GM23248 (cell line): ENCODE results near the gene UBASH3B. TPM values are rescaled to one million over a fixed set of nuclear protein-coding genes. Genes with fewer than 3 reads are reported as not detected.

Experiments
- DNase-seq: peaks from one replicate; pipeline ENCODE4 v3.0.0-alpha.2; 2015
- H2AFZ ChIP-seq: fragments of 200-600 bp; sonication (generic); 2 replicates; pipeline ENCODE4 v1.6.1; 2016; ENCODE audit warnings: antibody characterized with exemption
- H3F3A ChIP-seq: fragments of 200-600 bp; sonication (generic); 2 replicates; pipeline ENCODE4 v1.6.1; 2016; ENCODE audit warnings: mild to moderate bottlenecking, antibody characterized with exemption, mixed run types; ENCODE audit not compliant: insufficient read depth
- H3K27ac ChIP-seq: fragments of 200-600 bp; sonication (generic); 2 replicates; pipeline ENCODE4 v1.5.1; 2016; ENCODE audit warnings: mild to moderate bottlenecking
- H3K27me3 ChIP-seq: fragments of 200-600 bp; sonication (generic); replicated peaks from 2 replicates; pipeline ENCODE4 v1.6.1; 2016; ENCODE audit warnings: mild to moderate bottlenecking; ENCODE audit not compliant: insufficient read depth
- H3K36me3 ChIP-seq: fragments of 200-600 bp; sonication (generic); 2 replicates; pipeline ENCODE4 v1.6.1; 2016; ENCODE audit warnings: low read depth, mild to moderate bottlenecking
- H3K4me1 ChIP-seq: fragments of 200-600 bp; sonication (generic); 2 replicates; pipeline ENCODE4 v1.6.1; 2016; ENCODE audit warnings: mild to moderate bottlenecking; ENCODE audit not compliant: insufficient read depth
- H3K4me2 ChIP-seq: fragments of 200-600 bp; sonication (generic); one replicate; pipeline ENCODE4 v1.6.1; 2016; ENCODE audit warnings: mild to moderate bottlenecking; ENCODE audit not compliant: unreplicated experiment
- H3K4me3 ChIP-seq: fragments of 200-600 bp; sonication (generic); 2 replicates; pipeline ENCODE4 v1.5.1; 2016; ENCODE audit warnings: mild to moderate bottlenecking
- H3K79me2 ChIP-seq: fragments of 200-600 bp; sonication (generic); 2 replicates; pipeline ENCODE4 v1.6.1; 2016; ENCODE audit warnings: mild to moderate bottlenecking; ENCODE audit not compliant: insufficient read depth
- H3K9ac ChIP-seq: fragments of 200-600 bp; sonication (generic); 2 replicates; pipeline ENCODE4 v1.6.1; 2016; ENCODE audit warnings: mild to moderate bottlenecking
- H3K9me2 ChIP-seq: fragments of 200-600 bp; sonication (generic); 2 replicates; pipeline ENCODE4 v1.6.1; 2016; ENCODE audit warnings: mixed run types, mild to moderate bottlenecking, moderate library complexity; ENCODE audit not compliant: insufficient read depth
- H3K9me3 ChIP-seq: fragments of 200-600 bp; sonication (generic); one replicate; pipeline ENCODE4 v1.6.1; 2017; ENCODE audit warnings: low read depth
- H4K20me1 ChIP-seq: fragments of 200-600 bp; sonication (generic); 2 replicates; pipeline ENCODE4 v1.6.0; 2016; ENCODE audit not compliant: insufficient read depth
- EZH2 ChIP-seq: fragments of 200-600 bp; sonication (generic); IDR thresholded peaks from 2 replicates; pipeline ENCODE4 v1.6.1; 2018; ENCODE audit warnings: antibody characterized with exemption, mild to moderate bottlenecking; ENCODE audit not compliant: insufficient read depth, poor library complexity, severe bottlenecking
- EZH2phosphoT487 ChIP-seq: fragments of 200-600 bp; sonication (generic); IDR thresholded peaks from 2 replicates; pipeline ENCODE4 v1.6.1; 2018; ENCODE audit warnings: antibody characterized with exemption, moderate library complexity, mild to moderate bottlenecking, low read depth; ENCODE audit not compliant: insufficient read depth
- WGBS, 2 experiments: methylation state at CpG; one replicate each; pipeline ENCODE4 v1.1.6; 2015 to 2017; ENCODE audit warnings: low lambda C conversion rate in 2 of 2, low coverage in 1 of 2; ENCODE audit errors: missing lambda C conversion rate in 2 of 2; 5-methylcytosine and 5-hydroxymethylcytosine counted together
- in situ Hi-C: fragments of 300-500 bp; cut with MboI; formaldehyde crosslinking; loops from 2 replicates; pipeline ENCODE4 v1.15.0; 2020
- polyA plus RNA-seq: library from polyadenylated mRNA; unstranded; fragments of >200 nt; fragmentation: Nextera tagmentation; extraction: Ambion mirVana; gene quantifications from 2 replicates; pipeline ENCODE4 v1.2.1, GENCODE V29; 2016
- total RNA-seq: library from RNA; depleted of rRNA; stranded (reverse); fragments of >200 nt; shearing (Covaris generic); gene quantifications from 2 replicates; pipeline ENCODE4 v1.2.3, GENCODE V29; 2014

UBASH3B gene
- total and polyA plus RNA-seq, 2 experiments from 2014 or later = 15.5 to 19.7 TPM

DNA sequence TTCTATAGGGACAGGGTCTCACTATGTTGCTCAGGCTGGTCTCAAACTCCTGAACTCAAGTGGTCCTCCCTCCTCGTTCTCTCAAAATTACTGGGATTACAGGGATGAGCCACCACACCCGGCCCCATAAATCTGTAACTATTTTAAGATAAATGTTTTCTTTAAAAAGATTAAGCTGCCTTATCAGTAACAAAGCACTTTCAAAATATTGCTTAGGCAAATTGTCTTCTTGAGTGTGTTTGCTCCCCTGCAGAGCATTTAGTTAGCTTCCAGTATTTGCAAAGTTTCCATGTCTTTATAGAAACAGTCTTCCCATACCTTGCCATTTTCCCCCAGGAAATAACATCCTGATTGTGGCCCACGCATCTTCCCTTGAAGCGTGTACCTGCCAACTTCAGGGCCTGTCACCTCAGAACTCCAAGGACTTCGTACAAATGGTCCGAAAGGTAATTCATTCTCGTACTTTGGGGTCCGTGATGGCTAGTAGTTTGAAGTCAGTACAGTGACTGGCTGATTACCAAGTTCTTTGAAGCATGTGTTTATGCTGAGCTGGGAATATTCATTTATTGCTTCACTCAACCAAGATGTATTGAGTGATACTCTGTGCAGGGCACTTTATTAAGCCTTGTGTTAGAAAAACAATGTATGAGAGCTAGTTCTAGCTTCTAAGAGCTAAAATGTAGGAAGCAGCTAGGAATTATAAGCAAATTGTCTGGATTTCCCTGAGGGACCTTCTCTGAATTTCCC lies 152.4 kb downstream of the UBASH3B start:
- Histone ChIP-seq H2AFZ (peak overlapping the region; percentile 63), H3K27ac (peak overlapping the region; percentile 71), H3K4me3 (no peak overlapping the region), H3K9me2 (no peaks in the 10 kb centered on the region), H3F3A (peaks cover 44% of the 10 kb centered on the region), H3K79me2 (no peaks in the 10 kb centered on the region), H3K36me3 (peaks cover 3% of the 10 kb centered on the region; the same call in 1 of the 2 replicates), H3K4me2 (peak overlapping the region; percentile 52), H3K27me3 (no peaks in the 10 kb centered on the region), H4K20me1 (no peaks in the 10 kb centered on the region), H3K9me3 (no peaks in the 10 kb centered on the region), H3K9ac (peak overlapping the region; percentile 44), H3K4me1 (peaks cover 45% of the 10 kb centered on the region)
- TF ChIP-seq EZH2phosphoT487 = no peak
- no peak for TF ChIP-seq EZH2
- WGBS, 2 experiments = 87 to 91% methylated on average over 8 of the region's 8 CpGs
- DNase-seq = peak; percentile 10
- in situ Hi-C loops = no loop called here

DNA sequence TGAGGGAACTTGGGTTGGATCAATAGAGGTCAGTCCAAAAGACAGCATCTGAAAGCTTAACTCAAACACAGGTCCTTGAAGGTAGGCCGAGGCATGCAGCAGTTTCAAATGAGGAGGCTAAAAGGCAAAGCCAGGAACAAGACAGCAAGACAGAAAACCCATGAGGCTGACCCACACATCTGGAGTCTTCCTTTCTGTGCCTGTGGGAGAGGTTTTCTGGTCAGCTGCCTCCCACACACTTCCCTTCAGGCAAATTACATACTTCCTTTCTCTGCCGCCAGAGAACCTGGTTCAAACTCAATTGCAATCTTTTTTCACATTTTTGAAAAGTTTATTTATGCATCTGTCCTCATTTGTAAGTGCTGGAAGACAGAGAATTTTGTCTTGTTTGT lies 153.0 kb downstream of the UBASH3B start:
- H3K4me1 ChIP-seq = peaks cover 39% of the 10 kb centered on the region
- peak overlapping the region; percentile 52 for H3K4me2 ChIP-seq
- in situ Hi-C loops = no loop called here
- H3K9ac ChIP-seq = peak overlapping the region; percentile 44
- no peaks in the 10 kb centered on the region for H4K20me1 ChIP-seq
- H2AFZ ChIP-seq = peak overlapping the region; percentile 63
- H3K9me2 ChIP-seq = no peaks in the 10 kb centered on the region
- peak overlapping the region; percentile 71 for H3K27ac ChIP-seq
- H3K4me3 ChIP-seq = no peak overlapping the region
- no peaks in the 10 kb centered on the region for H3K9me3 ChIP-seq
- no peaks in the 10 kb centered on the region for H3K79me2 ChIP-seq
- no peak for TF ChIP-seq EZH2phosphoT487
- no peak for TF ChIP-seq EZH2
- H3K27me3 ChIP-seq = no peaks in the 10 kb centered on the region
- H3K36me3 ChIP-seq = peaks cover 3% of the 10 kb centered on the region; the same call in 1 of the 2 replicates
- WGBS, 2 experiments = 53 to 62% methylated on average over 2 of the region's 2 CpGs
- peak; percentile 79 for DNase-seq
- peaks cover 39% of the 10 kb centered on the region for H3F3A ChIP-seq

DNA sequence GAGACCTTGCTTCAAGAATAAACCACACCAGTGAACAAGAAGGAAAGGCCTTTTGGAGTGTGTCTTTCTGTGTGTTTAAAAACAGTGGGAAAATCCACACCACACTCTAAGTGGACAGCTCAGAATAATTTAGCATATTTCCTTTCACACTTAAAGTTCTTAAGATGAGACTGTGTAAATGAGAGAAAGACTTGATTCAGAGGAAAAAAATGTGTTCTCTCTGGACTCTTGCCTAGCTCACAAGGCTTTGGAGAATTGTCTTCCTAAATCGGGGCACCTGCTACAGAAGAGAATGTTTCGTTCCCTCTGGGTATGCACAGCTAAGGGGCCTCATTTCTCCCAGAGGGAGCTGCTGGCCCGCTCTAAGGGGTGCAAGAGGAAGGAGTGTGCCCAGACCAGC lies 154.3 kb downstream of the UBASH3B start:
- Histone ChIP-seq H4K20me1 (no peaks in the 10 kb centered on the region), H3K9me2 (no peaks in the 10 kb centered on the region), H3K4me3 (no peak overlapping the region), H3K9me3 (no peaks in the 10 kb centered on the region), H3K79me2 (no peaks in the 10 kb centered on the region), H3K27ac (no peak overlapping the region), H3K4me1 (peaks cover 27% of the 10 kb centered on the region), H3F3A (peaks cover 27% of the 10 kb centered on the region; the same call in 1 of the 2 replicates), H3K4me2 (peak overlapping the region; percentile 14), H3K27me3 (no peaks in the 10 kb centered on the region), H3K36me3 (peaks cover 3% of the 10 kb centered on the region; the same call in 1 of the 2 replicates), H2AFZ (no peak overlapping the region), H3K9ac (no peak overlapping the region)
- peak; percentile 9 for DNase-seq
- in situ Hi-C loops = no loop called here
- WGBS, 2 experiments = 68 to 70% methylated on average over 3 of the region's 3 CpGs
- TF ChIP-seq EZH2phosphoT487 = no peak
- TF ChIP-seq EZH2 = no peak

DNA sequence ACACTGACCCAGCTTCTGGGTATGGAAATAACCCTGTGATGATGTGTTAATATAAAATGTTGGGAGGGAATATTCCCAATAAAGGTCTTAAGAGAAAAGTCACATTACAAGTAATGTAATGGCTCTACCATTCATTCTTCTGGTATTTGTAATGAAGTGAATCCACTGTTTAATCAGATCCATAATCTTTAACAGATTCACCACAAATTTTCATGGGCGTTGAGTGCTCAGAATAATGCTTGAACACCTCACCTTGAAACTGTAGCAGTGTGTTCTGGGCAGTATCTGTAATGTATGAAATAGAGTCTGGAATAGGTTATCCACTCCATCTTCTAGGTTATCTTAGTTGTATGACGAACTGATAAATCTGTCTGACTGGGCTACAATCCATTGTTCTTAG lies 156.2 kb downstream of the UBASH3B start:
- in situ Hi-C loops = no loop called here
- Histone ChIP-seq H2AFZ (no peak overlapping the region), H3K9ac (no peak overlapping the region), H3K79me2 (no peaks in the 10 kb centered on the region), H3K27ac (no peak overlapping the region), H3K4me1 (peaks cover 24% of the 10 kb centered on the region), H3K4me3 (no peak overlapping the region), H3F3A (peaks cover 20% of the 10 kb centered on the region; the same call in 1 of the 2 replicates), H3K36me3 (peaks cover 3% of the 10 kb centered on the region; the same call in 1 of the 2 replicates), H3K9me3 (no peaks in the 10 kb centered on the region), H3K9me2 (no peaks in the 10 kb centered on the region), H3K4me2 (no peak overlapping the region), H3K27me3 (no peaks in the 10 kb centered on the region), H4K20me1 (no peaks in the 10 kb centered on the region)
- DNase-seq = peak; percentile 39
- WGBS, 2 experiments = 72 to 75% methylated on average over 2 of the region's 2 CpGs
- TF ChIP-seq EZH2 (no peak), EZH2phosphoT487 (no peak)
